ENCODE data around the gene SLMAP.
"Not testable (repeated sequence)": the region's sequence is repeated elsewhere in the genome, so short reads cannot be mapped to it uniquely, and the experiment has no call there.

SLMAP gene

DNA sequence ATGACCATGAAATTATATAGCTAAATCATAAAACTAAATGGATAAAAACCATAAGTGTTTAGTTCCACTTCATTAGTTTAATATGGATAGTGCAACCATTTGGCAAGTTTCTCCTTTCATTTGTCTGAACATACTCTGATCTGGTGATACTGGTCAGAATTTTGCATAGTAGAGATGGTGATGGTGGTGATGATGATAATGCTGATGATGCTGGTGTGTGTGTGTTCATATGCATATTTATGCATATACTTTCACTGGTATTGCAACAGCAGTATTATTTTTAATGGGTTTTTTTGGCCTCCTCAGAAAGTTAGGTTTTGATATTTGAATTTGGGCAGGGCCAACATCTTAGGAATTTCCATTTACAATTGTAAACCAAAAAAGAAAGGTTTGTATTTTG lies 76.4 kb downstream of the SLMAP start:
- DNase-seq: no peak

DNA sequence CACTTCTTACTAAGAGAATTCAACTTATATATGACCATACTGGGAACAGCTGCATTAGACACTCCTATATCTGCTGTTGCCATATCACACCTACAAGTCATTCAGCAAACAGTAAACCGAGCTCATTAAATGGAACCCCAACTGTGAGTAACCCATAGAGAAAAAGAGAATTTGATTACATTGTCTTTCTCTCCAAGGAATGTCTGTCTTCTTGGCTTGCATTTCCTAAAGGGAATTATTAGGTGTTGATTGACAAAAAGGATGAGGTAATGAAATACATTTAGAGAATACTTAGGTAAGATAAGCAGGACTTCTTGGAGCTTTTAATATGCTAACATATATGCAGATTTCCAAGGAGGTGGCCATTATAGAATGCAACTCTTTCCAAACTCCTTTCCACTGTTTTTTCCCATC lies 76.8 kb downstream of the SLMAP start:
- no peak for DNase-seq

DNA sequence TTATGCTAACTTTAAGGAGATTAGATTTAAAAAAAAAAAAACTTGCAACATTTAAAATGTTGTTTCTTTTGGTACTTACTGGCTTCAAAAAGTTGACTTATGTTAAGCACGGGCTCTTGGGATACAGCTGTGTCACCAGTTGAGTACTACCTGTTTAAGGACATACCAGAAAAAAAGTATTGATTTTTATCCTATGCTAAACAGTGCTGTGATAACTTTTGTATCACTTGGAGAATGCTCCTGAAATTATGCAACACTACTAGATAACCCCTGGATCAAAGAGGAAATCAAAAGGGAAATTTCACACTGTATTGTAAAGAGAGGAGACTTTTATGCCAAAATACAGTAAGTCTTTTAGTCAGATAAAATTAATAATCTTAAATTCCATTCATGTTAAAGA lies 77.7 kb downstream of the SLMAP start:
- no peak for DNase-seq

GRCh38 chr3:57837686-57838085 lies 81.6 kb downstream of the SLMAP start:
- DNase-seq: no peak

DNA sequence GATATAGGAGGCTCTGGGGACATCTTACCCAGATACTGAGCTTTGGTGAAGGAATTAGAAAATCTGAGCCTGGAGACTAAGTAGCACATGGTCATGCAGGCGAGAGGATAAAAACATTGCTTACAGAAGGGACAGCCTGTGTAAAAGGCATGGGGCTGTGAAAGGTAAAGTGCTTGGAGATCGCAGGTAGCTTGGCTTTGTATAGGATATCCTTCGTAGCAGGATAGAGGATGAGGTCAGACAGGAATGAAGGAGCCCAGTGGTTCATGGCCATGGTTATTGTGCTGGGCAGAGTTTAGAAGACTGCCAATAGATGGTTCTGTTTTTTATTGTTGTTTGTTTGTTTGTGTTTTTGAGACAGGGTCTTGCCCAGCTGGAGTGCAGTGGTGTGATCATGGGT lies 82.5 kb downstream of the SLMAP start:
- no peak for DNase-seq

DNA sequence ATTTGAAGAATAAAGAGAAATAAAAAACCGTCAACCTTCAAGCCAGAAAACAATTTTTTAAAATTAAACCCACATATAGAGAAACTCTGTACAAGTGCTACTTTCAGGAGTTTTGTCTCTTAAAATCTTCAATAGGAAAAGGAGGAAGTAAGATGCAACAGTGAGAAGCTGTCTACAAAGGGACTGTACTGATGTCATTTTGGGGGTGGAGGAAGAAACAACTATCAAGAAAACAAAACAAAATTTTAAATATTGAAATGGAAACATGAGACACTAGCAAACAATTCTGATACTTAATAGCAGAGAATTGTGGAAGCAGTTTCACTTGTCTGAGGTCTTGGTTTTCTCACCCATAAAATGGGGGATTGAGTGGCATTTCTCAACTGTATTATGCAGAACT lies 84.4 kb downstream of the SLMAP start:
- no peak for DNase-seq

- DNase-seq: no peak
Measured at GRCh38 chr3:57841818-57842217, 85.7 kb downstream of the SLMAP start.

DNA sequence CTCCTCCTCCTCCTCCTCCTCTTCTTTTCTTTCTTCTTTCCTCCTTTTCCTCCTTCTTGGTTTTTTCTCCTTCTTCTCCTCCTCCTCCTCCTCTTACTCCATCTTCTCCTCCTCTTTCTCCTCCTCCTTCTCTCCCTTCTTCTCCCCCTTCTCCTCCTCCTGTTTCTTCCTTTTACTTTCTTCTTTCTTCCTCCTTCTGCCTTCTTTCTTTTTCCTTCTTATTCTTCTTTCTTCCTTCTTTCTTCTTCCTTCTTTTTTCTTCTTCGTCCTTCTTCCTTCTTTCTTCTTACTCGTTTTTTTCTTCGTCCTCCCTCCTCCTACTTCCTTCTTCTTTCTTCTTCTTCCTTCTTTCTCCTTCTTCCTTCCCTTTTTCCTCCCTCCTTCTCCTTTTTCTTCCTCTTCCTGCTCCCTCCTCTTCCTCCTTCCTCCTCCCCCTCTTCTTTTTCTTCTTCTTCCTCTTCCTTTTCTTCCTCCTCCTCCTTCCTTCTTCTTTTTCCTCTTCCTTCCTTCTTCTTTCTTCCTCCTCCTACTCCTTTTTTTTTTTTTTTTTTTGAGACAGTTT lies 92.1 kb downstream of the SLMAP start:
- DNase-seq: no peak

GRCh38 chr3:57851304-57851703 lies 95.2 kb downstream of the SLMAP start:
- no peak for DNase-seq

DNA sequence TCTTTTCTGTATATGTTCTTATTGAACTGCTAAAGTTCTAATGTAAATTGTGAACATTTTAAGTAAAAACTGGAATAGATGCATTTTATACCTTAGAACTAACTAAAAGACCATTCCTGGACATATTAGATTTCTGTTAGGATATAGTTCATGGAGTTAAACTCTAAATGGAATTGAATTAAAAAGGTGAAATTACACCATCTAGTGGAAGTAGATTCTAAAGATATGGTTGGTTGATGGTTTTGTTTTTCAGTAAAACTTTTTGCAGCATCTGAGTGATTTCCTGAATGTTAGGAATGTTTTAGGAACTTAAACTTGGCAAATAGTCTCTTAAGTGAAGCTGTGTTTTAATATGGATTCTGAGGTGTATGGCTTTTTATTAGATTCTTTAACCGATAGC lies 96.8 kb downstream of the SLMAP start:
- DNase-seq: no peak

DNA sequence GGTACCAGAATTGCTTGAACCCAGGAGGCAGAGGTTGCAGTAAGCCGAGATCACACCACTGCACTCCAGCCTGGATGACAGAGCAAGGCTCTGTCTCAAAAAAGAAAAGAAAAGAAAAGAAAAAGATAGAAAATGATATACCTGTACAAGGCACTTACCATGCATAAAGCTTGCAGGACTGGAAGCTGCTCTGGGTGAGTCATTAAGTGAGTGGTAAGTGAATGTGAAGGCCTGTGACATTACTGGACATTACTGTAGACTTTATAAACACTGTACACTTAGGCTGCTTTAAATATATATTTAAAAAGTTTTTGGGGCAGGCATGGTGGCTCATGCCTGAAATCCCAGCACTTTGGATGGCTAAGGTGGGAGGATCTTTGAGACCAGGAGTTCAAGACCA lies 99.2 kb downstream of the SLMAP start:
- no peak for DNase-seq

DNA sequence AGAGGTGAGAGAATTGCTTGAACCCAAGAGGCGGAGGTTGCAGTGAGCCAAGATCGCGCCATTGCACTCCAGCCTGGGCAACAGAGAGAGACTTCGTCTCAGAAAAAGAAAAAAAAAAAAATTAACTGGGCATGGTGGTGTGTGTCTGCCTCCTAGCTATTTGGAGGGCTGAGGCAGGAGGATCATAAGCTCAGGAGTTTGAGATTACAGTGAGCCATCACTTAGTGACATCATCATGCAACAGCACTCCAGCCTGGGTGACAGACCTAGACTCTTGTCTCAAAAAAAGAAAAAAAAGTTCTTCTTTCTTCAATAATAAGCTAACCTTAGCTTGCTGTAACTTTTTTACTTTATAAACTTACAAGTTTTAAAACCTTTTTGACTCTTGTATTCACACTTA lies 99.8 kb downstream of the SLMAP start:
- no peak for DNase-seq

DNA sequence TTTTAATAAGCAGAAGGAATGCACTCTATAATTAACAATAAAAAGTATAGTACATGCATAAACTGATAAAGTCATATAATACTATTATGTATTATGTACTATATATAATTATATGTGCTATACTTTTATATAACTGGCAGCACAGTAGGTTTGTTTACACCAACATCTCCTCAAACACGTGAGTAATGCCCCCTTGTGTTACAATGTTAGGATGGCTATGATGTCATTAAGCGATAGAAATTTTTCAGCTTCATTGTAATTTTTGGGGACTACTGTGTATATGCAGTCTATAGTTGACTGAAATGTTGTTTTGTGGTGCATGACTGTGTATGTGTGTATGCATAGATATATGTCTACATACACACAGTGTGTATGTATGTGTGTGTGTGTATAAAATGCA lies 100.6 kb downstream of the SLMAP start:
- DNase-seq: no peak

DNA sequence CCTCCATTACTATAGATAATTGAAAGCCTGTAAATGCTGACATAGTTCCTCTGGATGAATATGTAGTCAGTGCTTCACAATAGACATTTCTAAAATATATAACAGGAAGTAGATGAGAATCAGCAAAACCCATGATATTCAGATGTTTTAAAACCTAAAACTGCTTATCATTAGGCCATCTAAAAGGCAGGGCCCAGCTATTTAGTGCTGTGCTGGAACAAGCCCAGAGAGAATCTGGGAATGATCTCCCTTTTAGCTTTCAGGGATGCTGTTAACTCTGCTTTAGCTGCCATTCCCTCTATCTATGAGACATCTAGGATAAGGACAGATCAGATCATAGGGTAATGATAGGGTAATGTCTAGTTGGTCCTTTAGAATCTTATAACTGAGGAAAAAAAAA lies 106.8 kb downstream of the SLMAP start:
- no peak for DNase-seq

DNA sequence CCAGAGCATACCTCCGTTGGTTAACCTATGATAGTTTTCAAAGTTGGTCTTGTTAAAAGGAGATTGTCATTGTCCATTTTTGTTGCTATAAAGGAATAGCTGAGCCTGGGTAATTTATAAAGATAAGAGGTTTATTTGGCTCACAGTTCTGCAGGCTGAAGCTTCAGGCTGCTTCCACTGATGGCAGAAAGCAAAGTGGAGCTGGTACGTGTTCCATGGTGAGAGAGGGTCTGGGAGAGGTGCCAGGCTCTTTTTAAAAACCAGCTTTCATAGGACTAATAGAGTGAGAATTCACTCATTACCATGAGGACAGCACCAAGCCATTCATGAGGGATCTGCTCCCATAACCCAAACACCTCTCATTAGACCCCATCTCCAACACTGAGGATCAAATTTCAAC lies 107.3 kb downstream of the SLMAP start:
- no peak for DNase-seq

DNA sequence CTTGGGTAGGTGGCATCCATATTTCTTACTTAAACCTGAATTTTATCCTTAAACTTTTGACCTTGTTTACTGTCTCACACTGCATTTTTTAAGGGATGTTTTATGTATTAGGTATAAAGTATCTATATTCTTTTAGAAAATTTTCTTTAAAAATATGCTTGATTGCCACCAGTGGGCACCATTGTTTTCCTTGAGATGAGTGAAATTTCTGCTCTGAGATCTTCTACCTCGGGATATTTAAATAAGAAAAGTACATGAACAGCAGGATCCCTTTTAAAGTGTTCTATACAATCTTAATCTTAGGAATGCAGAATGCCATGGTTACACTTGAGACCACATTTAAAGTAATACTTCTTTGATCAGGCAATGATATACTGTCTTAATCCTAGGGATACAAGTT lies 108.7 kb downstream of the SLMAP start:
- no peak for DNase-seq

GRCh38 chr3:57869110-57869509 lies 113.0 kb downstream of the SLMAP start:
- DNase-seq: not testable (repeated sequence)

DNA sequence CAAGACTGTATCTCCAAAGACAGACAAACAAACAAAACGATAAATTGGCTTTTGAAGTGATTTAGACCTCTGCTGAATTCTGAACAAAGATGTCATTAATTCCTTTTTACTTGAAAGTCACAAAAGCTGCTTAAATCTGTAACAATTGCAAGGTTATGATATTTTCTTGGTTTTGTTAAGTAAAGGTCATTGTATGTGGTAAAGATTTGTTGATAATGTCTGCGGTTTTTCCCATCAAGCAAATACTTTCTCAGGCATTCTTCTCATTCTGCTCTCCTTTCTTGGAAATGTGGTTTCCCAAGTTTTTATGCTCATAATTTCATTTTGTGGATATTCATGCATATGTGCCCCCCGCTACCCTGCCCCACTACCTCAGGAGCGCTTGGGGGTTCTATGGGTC lies 116.5 kb downstream of the SLMAP start:
- no peak for DNase-seq

- no peak for DNase-seq
Measured at GRCh38 chr3:57876632-57877031, 120.5 kb downstream of the SLMAP start.

DNA sequence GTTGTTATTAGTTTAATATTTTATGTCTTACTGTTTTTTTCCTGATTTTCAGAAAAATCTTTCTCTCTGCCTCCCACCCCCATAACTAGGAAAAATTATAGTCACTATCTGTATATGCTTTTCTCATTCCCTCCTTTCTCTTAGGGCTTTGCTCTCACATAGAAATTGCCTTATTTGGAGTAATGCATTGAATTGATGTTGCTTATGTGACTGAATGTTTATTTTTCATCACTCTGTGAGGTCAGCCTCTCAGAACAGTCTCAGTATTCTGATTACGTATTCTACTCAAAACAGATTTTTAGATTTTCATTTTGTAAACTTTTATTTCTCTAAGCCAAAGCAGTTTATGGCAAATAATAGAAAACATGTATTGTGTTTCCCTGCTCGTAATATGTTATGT lies 121.0 kb downstream of the SLMAP start:
- DNase-seq: no peak

- not testable (repeated sequence) for DNase-seq
Measured at GRCh38 chr3:57884436-57884835, 128.3 kb downstream of the SLMAP start.

DNA sequence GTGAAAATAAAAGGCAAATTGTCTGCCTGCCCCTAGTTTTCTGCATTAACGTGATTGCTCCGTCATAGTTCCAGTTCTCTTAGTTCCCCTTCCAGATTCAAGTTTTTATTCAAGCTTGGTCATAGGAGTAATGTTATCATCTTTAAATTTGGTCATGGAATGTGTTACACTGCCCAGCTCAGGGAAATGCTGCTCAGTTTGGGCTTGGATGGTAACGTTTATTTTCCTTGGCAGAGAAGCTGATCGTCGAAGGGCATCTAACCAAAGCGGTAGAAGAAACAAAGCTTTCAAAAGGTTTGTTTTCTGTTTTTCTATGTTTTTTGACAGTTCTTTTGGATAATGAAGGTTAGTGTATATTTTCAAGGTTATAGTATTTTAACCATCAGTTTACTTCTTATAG lies 133.7 kb downstream of the SLMAP start:
- no peak for DNase-seq

GRCh38 chr3:57890874-57891273 lies 134.8 kb downstream of the SLMAP start:
- DNase-seq: no peak

DNA sequence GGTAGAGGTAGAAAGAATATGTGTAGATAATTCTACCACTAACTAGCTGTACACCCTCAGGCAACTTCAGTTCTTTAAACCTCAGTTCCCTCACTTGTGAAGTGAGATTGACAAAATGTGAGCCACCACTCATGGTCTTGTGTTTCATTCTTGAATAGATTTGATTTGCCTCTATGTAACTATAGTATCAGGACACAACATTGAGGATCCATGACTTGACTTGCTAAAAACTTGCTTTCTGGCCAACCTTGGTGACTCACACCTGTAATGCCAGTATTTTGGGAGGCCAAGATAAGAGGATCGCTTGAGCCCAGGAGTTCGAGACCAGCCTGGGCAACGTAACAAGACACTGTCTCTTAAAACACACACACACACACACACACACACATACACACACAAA lies 136.3 kb downstream of the SLMAP start:
- no peak for DNase-seq

- no peak for DNase-seq
Measured at GRCh38 chr3:57893156-57893555, 137.0 kb downstream of the SLMAP start.

GRCh38 chr3:57893668-57894067 lies 137.6 kb downstream of the SLMAP start:
- DNase-seq: no peak

Measured in activated CD4-positive, alpha-beta T cell treated with anti-CD3 and anti-CD28 coated beads, Interleukin-2, amount 50 U/mL, for 48 hours (primary cell).